Measurements from ENCODE around the gene KLHL26. TPM values are rescaled to one million over a fixed set of nuclear protein-coding genes. Genes with fewer than 3 reads are reported as not detected.

KLHL26 gene
- total and polyA plus RNA-seq, 2 experiments from 2014 or later, result 2.9 to 6.4 TPM

DNA sequence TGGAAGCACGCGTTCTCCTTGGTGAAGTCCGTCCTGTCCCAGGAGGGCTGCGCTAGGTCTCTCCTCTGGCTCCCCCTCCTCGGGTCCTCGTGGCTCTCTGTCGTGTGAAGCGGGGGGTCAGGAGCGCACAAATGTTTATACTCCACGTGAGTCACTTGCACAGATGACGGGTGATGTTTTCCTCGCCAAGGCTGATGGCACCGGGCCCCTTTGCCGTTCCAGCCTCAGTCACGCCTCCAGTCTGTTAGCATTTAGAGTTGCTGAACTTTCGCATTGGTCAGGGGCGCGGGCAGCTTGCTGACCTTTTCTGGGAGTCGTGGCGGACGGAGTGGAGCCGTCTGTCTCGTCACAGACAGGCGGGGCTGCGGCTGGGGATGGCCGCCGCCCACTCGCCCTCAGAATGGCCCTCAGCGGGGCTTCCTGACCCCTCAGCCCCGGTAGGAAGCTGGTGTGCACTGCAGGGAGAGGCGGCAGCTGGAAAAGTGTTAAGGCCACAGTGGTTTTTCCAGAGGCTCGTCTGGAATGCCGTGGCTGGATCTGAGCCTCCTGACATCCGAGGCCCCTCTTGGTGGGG lies 13.7 kb downstream of the KLHL26 start:
- H3K9me2 ChIP-seq (ENCODE audit: insufficient read depth), result no peaks in the 10 kb centered on the region
- peak overlapping the region; percentile 78 for H3K9ac ChIP-seq
- peak overlapping the region; percentile 72 for H3K4me2 ChIP-seq (ENCODE audit: unreplicated experiment)
- peak overlapping the region; percentile 66 for H2AFZ ChIP-seq
- no peaks in the 10 kb centered on the region for H3K36me3 ChIP-seq (ENCODE audit: low read depth)
- peak; percentile 91 for DNase-seq
- H3K27me3 ChIP-seq (replicated peaks; ENCODE audit: insufficient read depth), result no peaks in the 10 kb centered on the region
- no peak for TF ChIP-seq EZH2 (IDR thresholded peaks at IDR 0.05; ENCODE audit: insufficient read depth, poor library complexity, severe bottlenecking)
- no peak for TF ChIP-seq EZH2phosphoT487 (IDR thresholded peaks at IDR 0.05; ENCODE audit: insufficient read depth, low read depth)
- in situ Hi-C loops (cut with MboI), result no loop called here
- WGBS, 2 experiments (ENCODE audit: low coverage in 1 of 2, low lambda C conversion rate in 2 of 2, missing lambda C conversion rate in 2 of 2), result 1 to 3% methylated on average over 33 to 34 of the region's 34 CpGs
- H3K27ac ChIP-seq, result peak overlapping the region; percentile 87
- no peaks in the 10 kb centered on the region for H3K79me2 ChIP-seq (ENCODE audit: insufficient read depth)
- H3K9me3 ChIP-seq (ENCODE audit: low read depth), result no peaks in the 10 kb centered on the region
- peaks cover 22% of the 10 kb centered on the region for H3K4me1 ChIP-seq (ENCODE audit: insufficient read depth)
- peak overlapping the region; percentile 42 for H3K4me3 ChIP-seq
- no peaks in the 10 kb centered on the region for H4K20me1 ChIP-seq (ENCODE audit: insufficient read depth)
- peaks cover 8% of the 10 kb centered on the region; the same call in 1 of the 2 replicates for H3F3A ChIP-seq (ENCODE audit: insufficient read depth)

DNA sequence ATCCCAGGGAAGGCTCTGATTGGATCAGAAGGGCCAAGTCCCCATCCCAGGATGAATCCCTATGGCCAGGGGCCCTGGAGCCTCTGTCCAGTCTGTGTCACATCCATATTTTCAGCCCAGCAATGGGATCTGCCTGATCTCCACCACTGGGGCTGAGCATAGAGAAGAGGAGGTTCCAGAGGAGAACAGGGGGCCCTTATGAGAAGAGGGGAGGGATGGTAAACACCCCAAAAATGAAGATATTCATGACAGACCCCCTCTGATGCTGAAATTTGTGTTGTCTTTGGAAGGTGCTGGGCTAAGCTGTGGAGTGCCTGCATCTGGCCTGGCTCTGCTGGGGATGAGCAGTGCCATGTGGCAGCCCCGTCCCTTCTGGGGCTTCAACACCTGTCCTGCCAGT lies 14.5 kb downstream of the KLHL26 start:
- TF ChIP-seq EZH2 (IDR thresholded peaks at IDR 0.05; ENCODE audit: insufficient read depth, poor library complexity, severe bottlenecking) (no peak), EZH2phosphoT487 (IDR thresholded peaks at IDR 0.05; ENCODE audit: insufficient read depth, low read depth) (no peak)
- H3K4me1 ChIP-seq (ENCODE audit: insufficient read depth), result peaks cover 22% of the 10 kb centered on the region
- H3K4me3 ChIP-seq, result no peak overlapping the region
- peak overlapping the region; percentile 87 for H3K27ac ChIP-seq
- no peaks in the 10 kb centered on the region for H3K9me3 ChIP-seq (ENCODE audit: low read depth)
- H3K36me3 ChIP-seq (ENCODE audit: low read depth), result no peaks in the 10 kb centered on the region
- peak overlapping the region; percentile 78; the same call in 1 of the 2 replicates for H3K9ac ChIP-seq
- in situ Hi-C loops (cut with MboI), result no loop called here
- peaks cover 8% of the 10 kb centered on the region; the same call in 1 of the 2 replicates for H3F3A ChIP-seq (ENCODE audit: insufficient read depth)
- no peak overlapping the region for H3K4me2 ChIP-seq (ENCODE audit: unreplicated experiment)
- H3K9me2 ChIP-seq (ENCODE audit: insufficient read depth), result no peaks in the 10 kb centered on the region
- 100% methylated on average over 1 of the region's 1 CpG for WGBS, 2 experiments (ENCODE audit: low coverage in 1 of 2, low lambda C conversion rate in 2 of 2, missing lambda C conversion rate in 2 of 2)
- H3K79me2 ChIP-seq (ENCODE audit: insufficient read depth), result no peaks in the 10 kb centered on the region
- H2AFZ ChIP-seq, result no peak overlapping the region
- no peaks in the 10 kb centered on the region for H3K27me3 ChIP-seq (replicated peaks; ENCODE audit: insufficient read depth)
- H4K20me1 ChIP-seq (ENCODE audit: insufficient read depth), result no peaks in the 10 kb centered on the region
- DNase-seq, result no peak

DNA sequence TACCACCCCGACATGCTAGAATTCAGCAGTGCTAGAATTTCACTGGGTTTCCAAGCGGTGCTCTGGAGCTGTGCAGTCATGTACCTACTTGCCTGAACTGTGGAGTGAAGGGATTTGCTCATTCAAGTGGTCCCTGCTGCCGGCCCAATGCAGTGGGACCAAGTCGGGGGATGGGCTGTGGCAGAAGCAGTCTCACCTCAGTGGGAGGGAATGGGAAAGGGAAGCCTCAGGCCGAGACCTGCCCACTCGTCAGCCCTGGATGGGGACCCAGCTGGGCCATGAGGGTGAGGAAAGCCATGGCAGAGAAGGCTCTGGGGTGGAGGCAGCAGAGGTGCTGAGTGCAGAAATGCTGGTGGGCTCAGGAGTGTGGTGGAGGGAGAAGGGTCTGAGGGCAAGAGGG lies 14.9 kb downstream of the KLHL26 start:
- Histone ChIP-seq H3K9me3 (ENCODE audit: low read depth) (no peaks in the 10 kb centered on the region), H3K4me1 (ENCODE audit: insufficient read depth) (peaks cover 22% of the 10 kb centered on the region), H3F3A (ENCODE audit: insufficient read depth) (peaks cover 8% of the 10 kb centered on the region; the same call in 1 of the 2 replicates), H3K4me2 (ENCODE audit: unreplicated experiment) (no peak overlapping the region), H3K27ac (no peak overlapping the region), H3K9ac (no peak overlapping the region), H3K79me2 (ENCODE audit: insufficient read depth) (no peaks in the 10 kb centered on the region), H4K20me1 (ENCODE audit: insufficient read depth) (no peaks in the 10 kb centered on the region), H3K4me3 (no peak overlapping the region), H3K36me3 (ENCODE audit: low read depth) (no peaks in the 10 kb centered on the region), H2AFZ (no peak overlapping the region), H3K9me2 (ENCODE audit: insufficient read depth) (no peaks in the 10 kb centered on the region), H3K27me3 (replicated peaks; ENCODE audit: insufficient read depth) (no peaks in the 10 kb centered on the region)
- TF ChIP-seq EZH2 (IDR thresholded peaks at IDR 0.05; ENCODE audit: insufficient read depth, poor library complexity, severe bottlenecking) (no peak), EZH2phosphoT487 (IDR thresholded peaks at IDR 0.05; ENCODE audit: insufficient read depth, low read depth) (no peak)
- DNase-seq, result no peak
- WGBS, 2 experiments (ENCODE audit: low coverage in 1 of 2, low lambda C conversion rate in 2 of 2, missing lambda C conversion rate in 2 of 2), result 76 to 81% methylated on average over 6 of the region's 6 CpGs
- in situ Hi-C loops (cut with MboI), result no loop called here

DNA sequence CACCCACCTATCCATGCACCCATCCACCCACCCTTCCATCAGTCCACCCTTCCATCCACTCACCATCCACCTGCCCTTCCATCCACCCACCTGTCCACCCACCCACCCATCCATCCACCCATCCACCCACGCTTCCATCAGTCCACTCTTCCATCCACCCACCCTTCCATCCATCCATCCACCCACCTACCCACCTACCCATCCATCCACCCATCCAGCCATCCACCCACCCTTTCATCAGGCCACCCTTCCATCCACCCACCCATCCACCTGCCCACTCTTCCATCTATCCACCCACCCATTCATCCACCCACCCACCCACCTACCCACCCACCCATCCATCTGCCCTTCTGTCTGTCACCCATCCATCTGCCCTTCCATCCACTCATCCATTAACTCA lies 17.0 kb downstream of the KLHL26 start:
- Histone ChIP-seq H3K36me3 (ENCODE audit: low read depth) (no peaks in the 10 kb centered on the region), H3K27me3 (replicated peaks; ENCODE audit: insufficient read depth) (no peaks in the 10 kb centered on the region), H3K27ac (no peak overlapping the region), H3K9me3 (ENCODE audit: low read depth) (no peaks in the 10 kb centered on the region), H2AFZ (no peak overlapping the region), H3K9ac (no peak overlapping the region), H4K20me1 (ENCODE audit: insufficient read depth) (no peaks in the 10 kb centered on the region), H3K9me2 (ENCODE audit: insufficient read depth) (no peaks in the 10 kb centered on the region), H3K4me1 (ENCODE audit: insufficient read depth) (peaks cover 22% of the 10 kb centered on the region), H3F3A (ENCODE audit: insufficient read depth) (peaks cover 8% of the 10 kb centered on the region; the same call in 1 of the 2 replicates), H3K79me2 (ENCODE audit: insufficient read depth) (no peaks in the 10 kb centered on the region), H3K4me3 (no peak overlapping the region), H3K4me2 (ENCODE audit: unreplicated experiment) (no peak overlapping the region)
- no peak for DNase-seq
- WGBS, 2 experiments (ENCODE audit: low coverage in 1 of 2, low lambda C conversion rate in 2 of 2, missing lambda C conversion rate in 2 of 2), result 40 to 90% methylated on average over 1 of the region's 1 CpG
- in situ Hi-C loops (cut with MboI), result no loop called here
- TF ChIP-seq EZH2phosphoT487 (IDR thresholded peaks at IDR 0.05; ENCODE audit: insufficient read depth, low read depth) (no peak), EZH2 (IDR thresholded peaks at IDR 0.05; ENCODE audit: insufficient read depth, poor library complexity, severe bottlenecking) (no peak)

Data from GM23248 (cell line).